MCF 10A (cell line): ENCODE measurements around the gene LENG9. TPM values are rescaled to one million over a fixed set of nuclear protein-coding genes. Genes with fewer than 3 reads are reported as not detected.

Experiments
- BruUV-seq: library from RNA; stranded (reverse); fragments of 400-500 nt; replicated peaks from 2 replicates; lab custom pipeline; 2021; lab: Mats Ljungman, UMichigan
- CTCF ChIA-PET: fragments of 300-600 bp; sonication (Branson Sonifier 250); formaldehyde crosslinking; extraction: SDS; loops from one replicate; lab custom pipeline; 2021; ENCODE audit warnings: antibody characterized with exemption, inconsistent platforms; lab: Yijun Ruan, JAX
- POLR2A ChIA-PET: fragments of 300-600, 350-650 bp; sonication (Branson Sonifier 250); formaldehyde crosslinking; extraction: SDS; loops from one replicate; lab custom pipeline; 2020; ENCODE audit warnings: antibody characterized with exemption, inconsistent platforms; lab: Yijun Ruan, JAX
- DNase-seq: peaks from one replicate; pipeline ENCODE4 v3.0.0-alpha.2; 2018; ENCODE audit not compliant: unreplicated experiment
- H3K27ac Mint-ChIP-seq: one replicate; pipeline ENCODE4 v1.8.0; 2022; ENCODE audit warnings: mild to moderate bottlenecking, low read depth, mixed read lengths; ENCODE audit not compliant: unreplicated experiment
- H3K27me3 Mint-ChIP-seq: one replicate; pipeline ENCODE4 v1.8.0; 2022; ENCODE audit warnings: mixed read lengths; ENCODE audit not compliant: insufficient read depth, unreplicated experiment
- H3K36me3 Mint-ChIP-seq: one replicate; pipeline ENCODE4 v1.8.0; 2022; ENCODE audit warnings: mild to moderate bottlenecking, moderate library complexity, mixed read lengths; ENCODE audit not compliant: insufficient read depth, unreplicated experiment
- H3K4me1 Mint-ChIP-seq: one replicate; pipeline ENCODE4 v1.8.0; 2022; ENCODE audit warnings: mixed read lengths; ENCODE audit not compliant: insufficient read depth, unreplicated experiment
- H3K4me3 Mint-ChIP-seq: one replicate; pipeline ENCODE4 v1.8.0; 2022; ENCODE audit warnings: mild to moderate bottlenecking, moderate library complexity, mixed read lengths; ENCODE audit not compliant: unreplicated experiment
- H3K9me3 Mint-ChIP-seq: one replicate; pipeline ENCODE4 v1.8.0; 2022; ENCODE audit warnings: mixed read lengths; ENCODE audit not compliant: unreplicated experiment
- intact Hi-C: fragments of 100-400 bp; cut with micrococcal nuclease; formaldehyde crosslinking; loops from 2 replicates; pipeline ENCODE4 v1.14.1; 2022
- total RNA-seq: library from RNA; stranded (reverse); gene quantifications from 2 replicates; pipeline ENCODE4 v1.2.3, GENCODE V29; 2022
- TF ChIP-seq, protein P1 (sequence below): fragments of 200-600 bp; IDR thresholded peaks from one replicate; pipeline ENCODE4 v1.8.0; 2022; ENCODE audit warnings: antibody characterized with exemption, mild to moderate bottlenecking; ENCODE audit not compliant: unreplicated experiment

The LENG9 gene
- total RNA-seq, 1 experiment from 2014 or later: 9.3 TPM

DNA sequence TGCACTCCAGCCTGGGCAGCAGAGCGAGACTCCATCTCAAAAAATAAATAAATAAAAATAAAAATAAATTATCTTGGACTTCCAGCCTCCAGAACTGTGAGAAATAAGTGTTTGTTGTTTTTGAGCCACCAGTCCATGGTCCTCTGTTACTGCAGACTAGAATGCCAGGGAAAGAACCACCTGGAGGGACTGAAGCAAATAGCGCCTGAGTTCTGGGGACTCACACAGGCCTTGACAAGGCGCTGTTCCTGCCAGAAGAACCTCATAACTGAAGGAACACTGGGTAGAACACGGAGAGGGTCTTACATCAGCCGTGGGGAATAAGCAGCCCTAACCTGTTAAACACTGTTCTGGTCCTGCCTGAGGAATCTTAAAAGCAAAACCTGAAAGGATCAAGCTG lies 22.9 kb downstream of the LENG9 start:
- H3K4me3 Mint-ChIP-seq: no peak overlapping the region
- no peak overlapping the region for H3K27ac Mint-ChIP-seq
- peaks cover 65% of the 10 kb centered on the region for H3K36me3 Mint-ChIP-seq
- no peaks in the 10 kb centered on the region for H3K27me3 Mint-ChIP-seq
- no peak for DNase-seq
- BruUV-seq: no TSS peak
- POLR2A ChIA-PET: interaction anchor here (1.5 kb wide), 1 partner anchor 9 kb away, joined by 3 read pairs; no protein-coding TSS in a partner anchor
- no peaks in the 10 kb centered on the region for H3K9me3 Mint-ChIP-seq
- TF ChIP-seq, protein P1, sequence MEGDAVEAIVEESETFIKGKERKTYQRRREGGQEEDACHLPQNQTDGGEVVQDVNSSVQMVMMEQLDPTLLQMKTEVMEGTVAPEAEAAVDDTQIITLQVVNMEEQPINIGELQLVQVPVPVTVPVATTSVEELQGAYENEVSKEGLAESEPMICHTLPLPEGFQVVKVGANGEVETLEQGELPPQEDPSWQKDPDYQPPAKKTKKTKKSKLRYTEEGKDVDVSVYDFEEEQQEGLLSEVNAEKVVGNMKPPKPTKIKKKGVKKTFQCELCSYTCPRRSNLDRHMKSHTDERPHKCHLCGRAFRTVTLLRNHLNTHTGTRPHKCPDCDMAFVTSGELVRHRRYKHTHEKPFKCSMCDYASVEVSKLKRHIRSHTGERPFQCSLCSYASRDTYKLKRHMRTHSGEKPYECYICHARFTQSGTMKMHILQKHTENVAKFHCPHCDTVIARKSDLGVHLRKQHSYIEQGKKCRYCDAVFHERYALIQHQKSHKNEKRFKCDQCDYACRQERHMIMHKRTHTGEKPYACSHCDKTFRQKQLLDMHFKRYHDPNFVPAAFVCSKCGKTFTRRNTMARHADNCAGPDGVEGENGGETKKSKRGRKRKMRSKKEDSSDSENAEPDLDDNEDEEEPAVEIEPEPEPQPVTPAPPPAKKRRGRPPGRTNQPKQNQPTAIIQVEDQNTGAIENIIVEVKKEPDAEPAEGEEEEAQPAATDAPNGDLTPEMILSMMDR: no peak
- intact Hi-C loops: no loop called here
- H3K4me1 Mint-ChIP-seq: no peaks in the 10 kb centered on the region
- CTCF ChIA-PET: interaction anchor here (0.6 to 0.8 kb wide), 2 partner anchors 13 to 87 kb away, joined by 3 to 4 read pairs; no protein-coding TSS in a partner anchor

DNA sequence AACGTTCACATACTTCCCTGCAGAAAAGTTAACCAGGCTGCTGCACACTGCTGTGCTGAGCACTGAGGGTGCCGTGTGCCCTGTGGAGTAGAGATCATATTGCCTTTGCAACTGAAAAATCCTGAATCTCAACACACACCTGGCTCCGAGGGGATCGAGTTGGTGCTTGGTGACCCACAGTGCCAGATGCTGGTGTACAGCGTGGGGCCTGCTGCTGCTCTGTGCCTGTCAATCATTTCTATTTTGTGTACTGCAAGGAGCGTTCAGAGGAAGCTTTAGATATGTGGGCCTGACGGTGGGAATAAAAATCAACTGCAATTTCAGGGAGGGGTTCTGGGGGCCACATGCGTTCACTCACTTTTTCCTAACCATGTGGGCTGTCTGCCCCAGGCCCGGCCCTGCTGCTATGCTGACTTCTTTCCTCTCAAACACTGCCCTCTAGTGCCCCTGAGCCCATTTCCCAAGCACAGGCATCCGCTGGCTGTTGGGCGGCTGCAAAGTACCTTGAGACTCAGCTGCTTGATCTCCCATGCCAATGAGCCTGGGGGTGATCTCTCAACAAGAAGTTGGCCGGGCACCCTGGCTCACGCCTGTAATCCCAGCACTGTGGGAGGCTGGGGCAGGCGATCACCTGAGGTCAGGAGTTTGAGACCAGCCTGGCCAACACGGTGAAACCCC lies 24.3 kb downstream of the LENG9 start:
- Mint-ChIP-seq H3K27ac (no peak overlapping the region), H3K9me3 (no peaks in the 10 kb centered on the region), H3K27me3 (no peaks in the 10 kb centered on the region), H3K4me3 (no peak overlapping the region), H3K36me3 (peaks cover 51% of the 10 kb centered on the region), H3K4me1 (no peaks in the 10 kb centered on the region)
- intact Hi-C loops: no loop called here
- CTCF ChIA-PET: interaction anchor here (0.6 to 2.2 kb wide), 8 partner anchors 9 to 489 kb away, joined by 3 to 14 read pairs (median 3); partner anchors contain the start of genes CDC42EP5 and LENG8
- POLR2A ChIA-PET: interaction anchor here (1.5 to 2.6 kb wide), 2 partner anchors 9 to 11 kb away, joined by 3 to 25 read pairs; partner anchors contain the start of gene LENG8
- DNase-seq: peak; percentile 71
- TF ChIP-seq, protein P1: peak; percentile 17
- no TSS peak for BruUV-seq

DNA sequence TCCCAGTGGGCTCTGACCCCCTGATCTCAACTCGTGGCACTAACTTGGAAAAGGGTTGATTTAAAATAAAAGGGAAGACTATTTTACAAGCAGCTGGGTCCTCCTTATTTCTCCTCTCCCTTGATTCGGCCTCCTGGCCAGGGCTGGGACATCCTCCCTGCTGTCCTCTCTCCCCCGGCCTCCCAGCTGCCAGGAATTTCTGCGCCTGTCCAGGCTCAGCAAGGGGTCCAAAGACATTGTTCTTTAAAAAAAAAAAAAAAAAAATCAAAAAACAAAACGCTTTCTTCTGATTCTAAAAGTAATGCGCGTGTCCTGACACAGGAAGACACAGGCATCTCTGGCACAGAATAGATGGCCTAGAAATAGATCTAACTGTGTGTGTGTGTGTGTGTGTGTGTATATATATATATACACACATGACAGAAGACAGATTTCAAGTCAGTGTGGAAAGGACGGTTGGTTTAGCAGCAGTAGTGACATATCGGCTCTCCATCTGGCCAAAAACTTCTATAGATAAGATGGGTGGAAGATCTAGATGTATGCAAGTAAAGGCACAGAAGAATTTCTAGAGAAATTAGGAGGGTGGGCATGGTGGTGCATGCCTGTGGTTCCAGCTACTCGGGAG lies 26.8 kb downstream of the LENG9 start:
- CTCF ChIA-PET: interaction anchor here (1.0 kb wide), 1 partner anchor 45 kb away, joined by 3 read pairs; no protein-coding TSS in a partner anchor
- POLR2A ChIA-PET: interaction anchor here (0.7 to 2.4 kb wide), 2 partner anchors 11 to 266 kb away, joined by 3 to 10 read pairs; partner anchors contain the start of gene LENG8
- Mint-ChIP-seq H3K9me3 (no peaks in the 10 kb centered on the region), H3K27ac (no peak overlapping the region), H3K4me1 (peaks cover 6% of the 10 kb centered on the region), H3K4me3 (no peak overlapping the region), H3K27me3 (no peaks in the 10 kb centered on the region), H3K36me3 (peaks cover 33% of the 10 kb centered on the region)
- no TSS peak for BruUV-seq
- TF ChIP-seq, protein P1: no peak
- no peak for DNase-seq
- intact Hi-C loops: no loop called here

DNA sequence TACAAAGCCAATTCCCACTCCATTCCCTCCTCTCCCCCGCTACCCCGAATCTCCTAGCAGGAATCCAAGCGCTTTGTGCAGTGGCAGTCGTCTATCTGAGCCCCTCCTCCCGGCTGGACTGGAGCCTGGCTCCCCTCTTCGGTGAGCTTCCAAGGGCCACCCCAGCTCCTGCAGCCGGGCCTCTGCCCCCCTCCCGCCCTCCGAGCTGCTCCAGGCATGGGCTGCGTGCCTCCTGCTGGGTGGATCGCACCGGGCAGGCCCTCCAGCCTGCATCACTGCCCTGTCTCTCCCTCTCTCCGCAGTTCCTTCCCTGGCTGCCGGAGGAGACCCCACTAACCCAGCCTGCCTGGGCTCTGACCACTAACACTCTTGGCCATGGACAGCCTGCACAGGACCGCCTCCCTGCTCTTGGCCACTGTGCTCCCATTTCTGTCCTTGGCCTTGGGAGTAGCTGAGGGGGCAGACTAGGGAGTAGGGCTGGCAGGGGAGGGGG lies 27.5 kb downstream of the LENG9 start:
- TF ChIP-seq, protein P1: no peak
- DNase-seq: no peak
- POLR2A ChIA-PET: interaction anchor here (0.7 to 2.4 kb wide), 2 partner anchors 12 to 266 kb away, joined by 3 to 10 read pairs; partner anchors contain the start of gene LENG8
- no TSS peak for BruUV-seq
- Mint-ChIP-seq H3K27ac (no peak overlapping the region), H3K9me3 (no peaks in the 10 kb centered on the region), H3K4me3 (no peak overlapping the region), H3K27me3 (no peaks in the 10 kb centered on the region), H3K36me3 (peaks cover 26% of the 10 kb centered on the region), H3K4me1 (peaks cover 11% of the 10 kb centered on the region)
- CTCF ChIA-PET: interaction anchor here (1.0 kb wide), 1 partner anchor 44 kb away, joined by 3 read pairs; no protein-coding TSS in a partner anchor
- intact Hi-C loops: no loop called here
